SK-N-SH (cell line): ENCODE results near the gene SMURF1. TPM values are rescaled to one million over a fixed set of nuclear protein-coding genes. Genes with fewer than 3 reads are reported as not detected.

Source experiments
- CTCF ChIA-PET: fragments of 300-600, 350-600 bp; formaldehyde crosslinking; extraction: SDS; loops from one replicate; lab custom pipeline; 2021; lab: Yijun Ruan, JAX
- POLR2A ChIA-PET: fragments of 350-600 bp; sonication (Branson Sonifier 250); formaldehyde crosslinking; extraction: SDS; loops from one replicate; lab custom pipeline; 2020; ENCODE audit warnings: antibody characterized with exemption, inconsistent platforms; lab: Yijun Ruan, JAX
- DNase-seq: peaks from one replicate; pipeline ENCODE4 v3.0.0; 2012
- H2AFZ ChIP-seq: fragments of 200-600 bp; sonication (generic); 2 replicates; pipeline ENCODE4 v1.8.1; 2016; ENCODE audit warnings: antibody characterized with exemption, mild to moderate bottlenecking, low read depth
- H3F3A ChIP-seq: fragments of 200-600 bp; sonication (generic); replicated peaks from 2 replicates; pipeline ENCODE3; 2016; ENCODE audit warnings: antibody characterized with exemption, mild to moderate bottlenecking; ENCODE audit not compliant: insufficient read depth
- H3K27ac ChIP-seq, 2 experiments: fragments of 200-500 bp in 1 of 2; fragments of 200-600 bp in 1 of 2; sonication (Bioruptor generic) in 1 of 2; sonication (generic), shearing (Covaris generic) in 1 of 2; 2 replicates each; pipeline versions ENCODE4 v1.5.1 to v1.6.1; 2014 to 2016; ENCODE audit warnings: low read depth in 2 of 2, inconsistent platforms in 1 of 2, low read length in 1 of 2, mild to moderate bottlenecking in 1 of 2, mixed read lengths in 1 of 2
- H3K27me3 ChIP-seq: fragments of 200-600 bp; sonication (generic), shearing (Covaris generic); 2 replicates; pipeline ENCODE4 v1.6.1; 2016; ENCODE audit warnings: mixed run types; ENCODE audit not compliant: insufficient read depth
- H3K36me3 ChIP-seq, 2 experiments: fragments of 200-500 bp in 1 of 2; fragments of 200-600 bp in 1 of 2; sonication (Bioruptor generic) in 1 of 2; sonication (generic) in 1 of 2; replicated peaks in 1 of 2; 2 replicates each; pipeline versions ENCODE3 to v1.5.1; 2014 to 2016; ENCODE audit warnings: low read length in 1 of 2, mild to moderate bottlenecking in 1 of 2; ENCODE audit not compliant: insufficient read depth in 2 of 2, control insufficient read depth in 1 of 2
- H3K4me1 ChIP-seq, 2 experiments: fragments of 200-500 bp in 1 of 2; fragments of 200-600 bp in 1 of 2; sonication (Bioruptor generic) in 1 of 2; sonication (generic), shearing (Covaris generic) in 1 of 2; 2 replicates each; pipeline versions ENCODE4 v1.5.1 to v1.6.1; 2014 to 2016; ENCODE audit warnings: low read depth in 1 of 2, low read length in 1 of 2, mixed run types in 1 of 2; ENCODE audit not compliant: insufficient read depth in 2 of 2, control insufficient read depth in 1 of 2
- H3K4me2 ChIP-seq: fragments of 200-600 bp; sonication (generic), shearing (Covaris generic); 2 replicates; pipeline ENCODE4 v1.6.1; 2017; ENCODE audit warnings: mixed run types
- H3K4me3 ChIP-seq, 2 experiments: fragments of 200-500 bp in 1 of 2; fragments of 200-600 bp in 1 of 2; sonication (Bioruptor generic) in 1 of 2; sonication (generic), shearing (Covaris generic) in 1 of 2; 2 replicates each; pipeline versions ENCODE4 v1.5.1 to v1.8.1; 2014 to 2016; ENCODE audit warnings: low read depth in 2 of 2, inconsistent platforms in 1 of 2, low read length in 1 of 2, mild to moderate bottlenecking in 1 of 2, mixed read lengths in 1 of 2, moderate library complexity in 1 of 2
- H3K79me2 ChIP-seq: fragments of 200-600 bp; sonication (generic); 2 replicates; pipeline ENCODE4 v1.8.1; 2017; ENCODE audit warnings: mild to moderate bottlenecking; ENCODE audit not compliant: insufficient read depth
- H3K9ac ChIP-seq: fragments of 200-600 bp; sonication (generic); 2 replicates; pipeline ENCODE4 v1.6.1; 2017; ENCODE audit warnings: mixed run types
- H3K9me2 ChIP-seq: fragments of 200-600 bp; sonication (generic); 2 replicates; pipeline ENCODE4 v1.6.1; 2017; ENCODE audit warnings: mixed run types
- H3K9me3 ChIP-seq: fragments of 200-600 bp; sonication (generic); 2 replicates; pipeline ENCODE4 v1.6.1; 2017; ENCODE audit warnings: mixed run types, mild to moderate bottlenecking, moderate library complexity
- H4K20me1 ChIP-seq: fragments of 200-600 bp; sonication (generic); 2 replicates; pipeline ENCODE4 v1.6.1; 2017; ENCODE audit warnings: mild to moderate bottlenecking, mixed run types; ENCODE audit not compliant: insufficient read depth
- CHD2 ChIP-seq: fragments of 150-350 bp; IDR thresholded peaks from 2 replicates; pipeline ENCODE4 v1.6.1; 2018; ENCODE audit warnings: low read length; ENCODE audit not compliant: partially characterized antibody
- EP300 ChIP-seq, 2 experiments: IDR thresholded peaks; 2 replicates each; pipeline versions ENCODE4 v1.4.0 to v1.6.1; 2012; ENCODE audit warnings: borderline replicate concordance in 1 of 2, low read depth in 1 of 2, low read length in 1 of 2
- EZH2phosphoT487 ChIP-seq: fragments of 200-600 bp; sonication (generic); IDR thresholded peaks from 2 replicates; pipeline ENCODE4 v1.6.1; 2017; ENCODE audit warnings: low read depth, mixed run types, mild to moderate bottlenecking, antibody characterized with exemption, moderate library complexity, borderline replicate concordance
- FOSL2 ChIP-seq: IDR thresholded peaks from 2 replicates; pipeline ENCODE4 v1.4.0; 2012; ENCODE audit warnings: low read depth, mild to moderate bottlenecking, moderate library complexity, borderline replicate concordance
- FOXM1 ChIP-seq: IDR thresholded peaks from 2 replicates; pipeline ENCODE4 v1.4.0; 2012; ENCODE audit warnings: low read depth, mild to moderate bottlenecking
- GABPA ChIP-seq: IDR thresholded peaks from 2 replicates; pipeline ENCODE4 v1.4.0; 2012; ENCODE audit warnings: low read depth, mild to moderate bottlenecking
- MAX ChIP-seq: IDR thresholded peaks from 2 replicates; pipeline ENCODE4 v1.4.0; 2012; ENCODE audit warnings: low read depth
- MEF2A ChIP-seq: IDR thresholded peaks from 2 replicates; pipeline ENCODE4 v1.4.0; 2012; ENCODE audit warnings: low read depth, borderline replicate concordance
- MXI1 ChIP-seq: IDR thresholded peaks from 2 replicates; pipeline ENCODE4 v1.6.1; 2012; ENCODE audit warnings: mild to moderate bottlenecking, low read depth, low read length, improper control_type of control experiment
- NFIC ChIP-seq: IDR thresholded peaks from 2 replicates; pipeline ENCODE4 v1.4.0; 2012; ENCODE audit warnings: borderline replicate concordance
- PBX3 ChIP-seq: IDR thresholded peaks from 2 replicates; pipeline ENCODE4; 2012
- POLR2AphosphoS5 ChIP-seq: IDR thresholded peaks from 2 replicates; pipeline ENCODE4 v1.6.1; 2012; ENCODE audit warnings: low read depth, low read length
- RAD21 ChIP-seq: IDR thresholded peaks from 2 replicates; pipeline ENCODE4 v1.6.1; 2012; ENCODE audit warnings: mild to moderate bottlenecking, low read length
- RCOR1 ChIP-seq: fragments of 150-350 bp; IDR thresholded peaks from 2 replicates; pipeline ENCODE4 v1.6.1; 2017; ENCODE audit warnings: antibody characterized with exemption, low read length
- RFX5 ChIP-seq: IDR thresholded peaks from 2 replicates; pipeline ENCODE4 v1.6.1; 2012; ENCODE audit warnings: mild to moderate bottlenecking, improper control_type of control experiment, low read length
- RXRA ChIP-seq: IDR thresholded peaks from 2 replicates; pipeline ENCODE4 v1.4.0; 2012; ENCODE audit warnings: low read depth, mild to moderate bottlenecking, borderline replicate concordance
- SMC3 ChIP-seq: IDR thresholded peaks from 2 replicates; pipeline ENCODE4 v1.6.1; 2012; ENCODE audit warnings: low read depth, low read length, improper control_type of control experiment
- TAF1 ChIP-seq: IDR thresholded peaks from 2 replicates; pipeline ENCODE4 v1.6.1; 2012; ENCODE audit warnings: low read depth, mild to moderate bottlenecking, low read length, moderate library complexity, borderline replicate concordance
- TCF12 ChIP-seq: IDR thresholded peaks from 2 replicates; pipeline ENCODE4 v1.4.0; 2012
- TEAD4 ChIP-seq: IDR thresholded peaks from 2 replicates; pipeline ENCODE4 v1.4.0; 2012; ENCODE audit warnings: mild to moderate bottlenecking, borderline replicate concordance; ENCODE audit not compliant: insufficient read depth
- ZBTB33 ChIP-seq: IDR thresholded peaks from 2 replicates; pipeline ENCODE4 v1.4.0; 2012; ENCODE audit warnings: low read depth, borderline replicate concordance
- WGBS: methylation state at CpG from one replicate; pipeline ENCODE4 v1.1.6; 2017; ENCODE audit warnings: low lambda C conversion rate; 5-methylcytosine and 5-hydroxymethylcytosine counted together
- polyA plus RNA-seq, 3 experiments: library from polyadenylated mRNA; depleted of rRNA; stranded (reverse); fragments of >200 nt; gene quantifications; 2 replicates each; pipeline ENCODE4 v1.2.3, GENCODE V29; 2012

SMURF1 gene
- polyA plus RNA-seq, 1 of the 3 experiments (the other 2 are of a cell fraction): 12.9 TPM

GRCh38 chr7:99054781-99055180 lies 89.1 kb downstream of the SMURF1 start:
- Histone ChIP-seq H3K27ac (no peak overlapping the region), H3K36me3 (peaks cover 47 to 80% of the 10 kb centered on the region in 2 experiments), H3K27me3 (no peaks in the 10 kb centered on the region), H3K4me2 (no peak overlapping the region), H2AFZ (no peak overlapping the region), H3F3A (peaks cover 12% of the 10 kb centered on the region), H3K4me3 (no peak overlapping the region), H3K9ac (no peak overlapping the region), H3K79me2 (peaks cover 16% of the 10 kb centered on the region; the same call in 1 of the 2 replicates), H3K9me3 (no peaks in the 10 kb centered on the region), H3K4me1 (0 out of 4 replicates have a peak, but pooled peaks cover 0 to 9% of the 10 kb centered on the region in 2 experiments), H4K20me1 (no peaks in the 10 kb centered on the region), H3K9me2 (no peaks in the 10 kb centered on the region)
- TF ChIP-seq PBX3 (no peak), EP300 (IDR thresholded peaks at IDR 0.05; ENCODE audit: borderline replicate concordance in 1 of 2, low read depth in 1 of 2, low read length in 1 of 2) (no peak), GABPA (no peak), ZBTB33 (no peak), MXI1 (no peak), MAX (no peak)
- POLR2A ChIA-PET: no interaction called here
- DNase-seq: no peak
- WGBS: 92% methylated on average over 9 of the region's 9 CpGs
- CTCF ChIA-PET: interaction anchor here (1.1 to 1.3 kb wide), 2 partner anchors 15 to 311 kb away, joined by 3 read pairs; no protein-coding TSS in a partner anchor

- Histone ChIP-seq H3K79me2 (peaks cover 19% of the 10 kb centered on the region), H3K4me2 (no peak overlapping the region), H4K20me1 (no peaks in the 10 kb centered on the region), H3K9me2 (no peaks in the 10 kb centered on the region), H3K27me3 (no peaks in the 10 kb centered on the region), H3K9me3 (no peaks in the 10 kb centered on the region), H3F3A (peaks cover 19% of the 10 kb centered on the region), H3K4me1 (0 out of 4 replicates have a peak, but pooled peaks cover 0 to 12% of the 10 kb centered on the region in 2 experiments), H3K36me3 (peaks cover 63 to 82% of the 10 kb centered on the region in 2 experiments), H3K27ac (no peak overlapping the region; a peak in 1 of 4 replicates), H2AFZ (no peak overlapping the region), H3K4me3 (no peak overlapping the region), H3K9ac (no peak overlapping the region)
- ChIA-PET CTCF (interaction anchor here (0.8 to 4.4 kb wide), 3 partner anchors 10 to 275 kb away, joined by 3 to 23 read pairs (median 5); partner anchors contain the start of gene ARPC1A), POLR2A (no interaction called here)
- DNase-seq: no peak
- 76% methylated on average over 2 of the region's 2 CpGs for WGBS
- TF ChIP-seq SMC3: no peak
- TF ChIP-seq NFIC: no peak
- TF ChIP-seq CHD2: no peak
- no peak for TF ChIP-seq TCF12
- no peak for TF ChIP-seq MEF2A
- TF ChIP-seq POLR2AphosphoS5: no peak
- TF ChIP-seq GABPA: no peak
- no peak for TF ChIP-seq FOSL2
- TF ChIP-seq TAF1: no peak
- TF ChIP-seq EZH2phosphoT487: no peak
- no peak for TF ChIP-seq RCOR1
- no peak for TF ChIP-seq PBX3
- no peak for TF ChIP-seq FOXM1
- no peak for TF ChIP-seq RAD21
- TF ChIP-seq ZBTB33: no peak
- TF ChIP-seq TEAD4: no peak
- TF ChIP-seq RFX5: no peak
- no peak for TF ChIP-seq RXRA
Measured at GRCh38 chr7:99050971-99051370, 92.9 kb downstream of the SMURF1 start.
